HG03575 (cell line): ENCODE measurements around the gene PKN2.
"Not testable (repeated sequence)": the region's sequence is repeated elsewhere in the genome, so short reads cannot be mapped to it uniquely, and the experiment has no call there.

Experiments
- ATAC-seq: cut with Tn5 transposase; IDR thresholded peaks from one replicate; pipeline ENCODE4 v1.9.1; 2021; ENCODE audit not compliant: unreplicated experiment, insufficient number of reproducible peaks, low FRiP score; ENCODE audit errors: extremely low read depth

The PKN2 gene

GRCh38 chr1:88773540-88774150 lies 89.6 kb downstream of the PKN2 start:
- ATAC-seq, result no peak

GRCh38 chr1:88774151-88774556 lies 90.1 kb downstream of the PKN2 start:
- no peak for ATAC-seq

- ATAC-seq, result no peak
Measured at GRCh38 chr1:88777604-88778149, 93.6 kb downstream of the PKN2 start.

- no peak for ATAC-seq
Measured at GRCh38 chr1:88779880-88780279, 95.8 kb downstream of the PKN2 start.

GRCh38 chr1:88780485-88780884 lies 96.4 kb downstream of the PKN2 start:
- no peak for ATAC-seq

GRCh38 chr1:88783145-88783544 lies 99.1 kb downstream of the PKN2 start:
- ATAC-seq, result no peak

GRCh38 chr1:88784551-88784950 lies 100.5 kb downstream of the PKN2 start:
- no peak for ATAC-seq

- no peak for ATAC-seq
Measured at GRCh38 chr1:88787023-88787903, 103.2 kb downstream of the PKN2 start.

- ATAC-seq, result no peak
Measured at GRCh38 chr1:88791192-88791591, 107.1 kb downstream of the PKN2 start.

- no peak for ATAC-seq
Measured at GRCh38 chr1:88799491-88799890, 115.4 kb downstream of the PKN2 start.

- no peak for ATAC-seq
Measured at GRCh38 chr1:88800382-88801051, 116.4 kb downstream of the PKN2 start.

GRCh38 chr1:88801575-88802208 lies 117.6 kb downstream of the PKN2 start:
- ATAC-seq, result no peak

GRCh38 chr1:88802404-88802803 lies 118.3 kb downstream of the PKN2 start:
- ATAC-seq, result no peak

- no peak for ATAC-seq
Measured at GRCh38 chr1:88802950-88803349, 118.9 kb downstream of the PKN2 start.

GRCh38 chr1:88803444-88803843 lies 119.4 kb downstream of the PKN2 start:
- no peak for ATAC-seq

GRCh38 chr1:88812366-88812765 lies 128.3 kb downstream of the PKN2 start:
- ATAC-seq, result no peak

GRCh38 chr1:88813471-88813870 lies 129.4 kb downstream of the PKN2 start:
- no peak for ATAC-seq

- not testable (repeated sequence) for ATAC-seq
Measured at GRCh38 chr1:88819642-88820041, 135.6 kb downstream of the PKN2 start.

- ATAC-seq, result no peak
Measured at GRCh38 chr1:88825721-88826120, 141.6 kb downstream of the PKN2 start.
